ENCODE measurements around the gene KCTD16.

KCTD16 gene

GRCh38 chr5:144463481-144464223, 293.0 kb downstream of the KCTD16 start:
- no peak for DNase-seq (ENCODE audit: low spot score)

DNA sequence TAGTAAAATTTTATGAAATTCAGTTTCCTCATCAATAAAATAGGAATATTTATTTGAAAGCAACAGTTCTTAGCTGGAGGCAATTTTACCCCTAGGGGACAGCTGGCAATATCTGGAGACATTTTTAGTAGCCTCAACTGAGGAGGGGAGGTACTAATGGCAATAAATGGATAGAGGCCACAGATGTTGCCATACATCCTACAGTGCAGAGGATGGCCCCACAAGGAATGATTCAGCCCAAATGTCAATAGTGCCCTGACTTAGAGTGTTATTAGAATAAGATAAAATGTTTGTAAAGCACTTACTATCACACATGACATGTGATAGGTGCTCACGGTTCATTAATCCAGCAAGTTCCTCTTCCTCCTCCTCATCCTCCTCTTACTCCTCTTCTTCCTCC, 293.6 kb downstream of the KCTD16 start:
- DNase-seq (ENCODE audit: low spot score) = no peak

- no peak for DNase-seq (ENCODE audit: low spot score)
Measured at GRCh38 chr5:144465441-144465840, 294.8 kb downstream of the KCTD16 start.

DNA sequence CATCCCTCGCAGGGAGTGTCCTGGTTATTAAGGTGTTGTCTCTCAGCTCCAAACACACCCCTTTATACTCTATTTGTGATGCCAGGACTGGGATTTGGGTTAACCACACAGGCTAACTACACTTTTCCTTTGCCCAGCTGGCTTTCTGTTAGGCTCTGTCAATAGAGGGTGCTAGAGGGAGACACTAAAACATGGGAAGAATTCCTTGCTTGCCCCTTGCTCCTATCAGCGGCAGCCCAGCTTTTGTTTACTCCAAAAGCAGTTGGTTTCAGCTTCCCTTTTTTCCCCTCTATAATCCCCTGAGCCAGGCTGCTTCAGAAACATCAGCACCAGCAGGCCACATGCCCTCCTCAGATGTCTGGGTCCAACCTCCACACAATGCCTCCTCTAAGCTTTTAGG, 297.1 kb downstream of the KCTD16 start:
- peak; percentile 56 for DNase-seq (ENCODE audit: low spot score)

DNA sequence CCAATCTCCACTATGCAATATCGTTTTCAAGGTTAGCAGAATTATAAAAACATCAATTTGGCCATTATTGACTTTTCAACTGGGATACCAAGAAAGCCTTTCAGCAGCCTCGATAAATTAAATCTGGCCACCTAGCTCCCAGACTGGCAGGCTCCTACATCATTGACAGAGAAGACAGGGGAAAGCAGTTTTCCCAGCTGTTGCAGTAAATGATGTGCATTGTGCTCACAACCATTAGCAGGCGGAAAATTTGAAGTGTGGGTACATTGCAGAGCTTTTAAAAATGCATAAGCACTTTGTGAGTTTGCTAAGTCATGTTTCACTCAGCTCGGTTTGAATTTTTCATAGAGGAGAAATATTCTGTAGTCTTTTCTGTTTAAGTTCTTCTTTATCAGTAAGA, 297.9 kb downstream of the KCTD16 start:
- DNase-seq (ENCODE audit: low spot score) = no peak

DNA sequence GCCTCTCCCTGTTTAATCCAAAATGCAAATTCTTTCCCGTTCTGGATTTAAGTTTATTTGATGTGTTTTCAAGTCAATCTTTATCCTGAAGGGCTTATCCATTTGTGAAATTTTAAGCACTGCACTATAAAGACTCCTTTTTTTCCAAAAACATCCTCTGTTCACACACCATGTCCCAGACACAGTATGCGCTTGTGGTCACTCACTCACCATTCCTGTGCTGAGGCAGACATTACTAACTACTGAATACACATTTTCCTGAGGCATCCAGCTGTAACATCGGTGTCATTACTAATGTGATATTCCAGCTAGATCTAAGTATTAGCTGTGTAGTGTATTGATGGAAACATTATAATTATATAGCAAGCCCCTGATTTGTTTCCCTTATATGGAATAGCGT, 298.4 kb downstream of the KCTD16 start:
- no peak for DNase-seq (ENCODE audit: low spot score)

DNA sequence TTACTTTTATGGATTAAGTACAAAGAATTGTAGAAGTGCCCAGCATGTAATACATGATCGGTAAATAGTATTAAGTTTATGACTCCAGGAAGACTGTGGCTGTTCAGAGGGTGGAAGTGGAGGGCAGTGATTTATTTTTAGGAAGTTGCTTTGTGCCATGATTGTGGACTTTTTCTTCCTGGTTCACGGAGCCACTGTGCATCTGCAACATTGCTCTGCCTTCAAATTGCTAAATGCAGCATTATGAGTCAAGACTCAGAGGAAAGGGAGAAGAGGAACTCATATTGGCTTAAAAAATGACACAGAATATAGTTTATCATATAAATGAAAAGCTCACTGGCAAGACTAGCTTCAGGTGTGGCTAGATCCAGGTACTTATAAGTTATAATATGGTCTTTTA, 301.5 kb downstream of the KCTD16 start:
- peak; percentile 16 for DNase-seq (ENCODE audit: low spot score)

- DNase-seq (ENCODE audit: low spot score) = no peak
Measured at GRCh38 chr5:144473650-144474049, 303.0 kb downstream of the KCTD16 start.

DNA sequence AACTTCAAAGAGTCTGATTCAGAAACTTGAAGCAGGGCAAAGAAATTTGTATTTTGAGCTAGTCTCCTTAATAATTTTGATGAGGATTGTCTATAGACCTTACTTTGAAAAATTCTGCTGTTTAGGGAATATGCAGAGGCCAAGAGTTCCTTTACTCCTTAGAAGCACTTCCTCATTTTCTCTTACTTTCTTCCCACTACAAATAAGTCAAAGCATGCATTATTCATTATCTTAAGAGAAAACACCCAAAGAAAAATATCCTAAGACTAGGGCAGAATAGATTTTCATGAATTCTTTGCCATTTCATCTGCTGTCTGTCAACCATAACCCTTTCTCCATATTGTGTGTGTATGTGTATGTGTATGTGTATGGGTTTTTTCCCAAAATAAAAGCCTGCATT, 307.9 kb downstream of the KCTD16 start:
- DNase-seq (ENCODE audit: low spot score) = no peak

DNA sequence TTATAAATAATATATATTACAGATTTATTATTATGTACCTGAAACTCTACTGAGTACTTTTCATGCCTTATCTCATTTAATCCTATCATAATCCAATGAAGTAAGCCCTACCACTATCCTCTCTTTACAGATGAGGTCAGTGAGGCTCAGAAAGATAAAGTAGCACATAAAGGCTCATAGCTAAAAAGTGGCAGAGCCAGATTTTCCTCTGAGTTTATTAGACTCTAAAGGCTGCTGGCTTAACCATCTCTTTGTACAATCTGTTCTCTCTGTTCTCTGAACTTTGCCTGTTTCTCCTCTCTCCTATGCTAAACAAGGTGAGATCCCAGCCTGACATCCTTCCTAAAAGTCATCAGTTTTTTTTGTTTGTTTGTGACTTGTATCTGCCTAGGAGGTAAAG, 311.2 kb downstream of the KCTD16 start:
- no peak for DNase-seq (ENCODE audit: low spot score)

DNA sequence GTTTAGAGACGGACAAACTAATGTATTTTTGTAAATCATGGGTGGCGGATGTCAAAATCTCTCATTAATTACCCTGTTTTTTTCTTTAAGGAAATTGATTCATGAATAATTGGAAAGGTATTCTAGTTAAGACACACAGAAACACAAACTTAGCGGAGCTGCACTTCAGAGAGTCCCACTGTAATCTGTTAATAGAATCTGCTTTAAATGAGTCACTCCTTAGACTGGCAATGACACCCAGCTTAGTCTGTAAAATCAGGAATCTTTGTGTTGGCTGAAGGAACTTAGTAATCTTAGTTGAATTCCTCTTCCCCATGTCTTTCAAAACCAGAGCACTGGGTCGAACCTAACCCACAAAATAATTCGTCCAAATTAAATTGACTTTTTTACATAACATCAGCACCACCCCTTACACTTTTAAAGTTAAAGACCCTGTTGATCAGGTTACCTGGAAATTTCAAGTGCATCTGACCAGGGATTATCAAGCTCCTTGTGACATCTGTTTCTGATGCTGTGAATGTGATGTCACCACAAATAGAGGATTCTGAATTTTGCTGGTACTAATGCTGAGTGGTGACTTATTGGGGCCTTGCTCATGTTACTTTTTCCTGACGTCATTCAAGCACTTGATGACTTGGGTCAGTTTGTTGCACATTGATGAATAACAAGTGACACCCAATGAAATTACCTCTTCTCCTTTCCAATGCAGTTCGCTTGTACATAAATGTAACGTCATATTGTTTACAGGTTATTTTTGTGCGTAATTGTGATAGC, 313.6 kb downstream of the KCTD16 start:
- DNase-seq (ENCODE audit: low spot score) = no peak

DNA sequence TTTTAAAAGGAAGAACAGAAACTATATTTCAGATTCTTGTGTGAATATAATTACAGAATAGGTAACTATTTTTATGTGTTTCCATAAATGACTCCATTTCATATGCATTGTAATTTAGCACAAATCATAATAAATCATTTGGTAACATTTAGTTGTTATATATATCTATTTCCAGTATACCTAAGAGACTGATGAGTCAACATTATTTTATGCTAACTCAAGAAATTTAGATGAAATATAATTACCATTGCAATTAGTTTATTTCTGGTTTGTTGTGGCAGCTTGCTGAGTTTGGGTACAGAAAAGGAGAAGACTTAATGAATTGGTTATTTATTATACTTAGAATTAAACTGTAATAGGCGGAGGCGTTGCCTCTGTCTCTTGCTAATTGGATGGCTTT, 314.9 kb downstream of the KCTD16 start:
- DNase-seq (ENCODE audit: low spot score) = no peak

DNA sequence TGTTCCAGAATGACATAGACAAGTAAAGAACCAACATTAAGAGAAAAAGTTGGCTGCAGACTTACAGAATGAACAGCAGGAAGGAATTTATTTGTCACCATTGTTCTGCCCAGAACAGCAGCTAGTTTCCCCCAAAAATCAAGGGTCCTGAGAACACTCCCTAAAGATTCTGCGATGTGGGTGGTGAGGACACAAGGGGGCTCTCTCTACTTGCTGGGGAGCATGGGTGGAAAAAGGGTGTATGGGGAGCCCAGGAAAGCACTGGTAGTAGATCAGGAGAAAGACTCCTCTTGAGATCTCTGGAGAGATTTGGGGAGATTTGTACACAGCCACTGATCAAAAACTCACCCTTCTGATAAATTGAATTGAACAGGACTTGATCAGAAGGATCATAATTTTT, 316.5 kb downstream of the KCTD16 start:
- no peak for DNase-seq (ENCODE audit: low spot score)

GRCh38 chr5:144487761-144488160, 317.1 kb downstream of the KCTD16 start:
- no peak for DNase-seq (ENCODE audit: low spot score)

- DNase-seq (ENCODE audit: low spot score) = no peak
Measured at GRCh38 chr5:144503123-144503522, 332.4 kb downstream of the KCTD16 start.

- DNase-seq (ENCODE audit: low spot score) = no peak
Measured at GRCh38 chr5:144504929-144505577, 334.4 kb downstream of the KCTD16 start.

DNA sequence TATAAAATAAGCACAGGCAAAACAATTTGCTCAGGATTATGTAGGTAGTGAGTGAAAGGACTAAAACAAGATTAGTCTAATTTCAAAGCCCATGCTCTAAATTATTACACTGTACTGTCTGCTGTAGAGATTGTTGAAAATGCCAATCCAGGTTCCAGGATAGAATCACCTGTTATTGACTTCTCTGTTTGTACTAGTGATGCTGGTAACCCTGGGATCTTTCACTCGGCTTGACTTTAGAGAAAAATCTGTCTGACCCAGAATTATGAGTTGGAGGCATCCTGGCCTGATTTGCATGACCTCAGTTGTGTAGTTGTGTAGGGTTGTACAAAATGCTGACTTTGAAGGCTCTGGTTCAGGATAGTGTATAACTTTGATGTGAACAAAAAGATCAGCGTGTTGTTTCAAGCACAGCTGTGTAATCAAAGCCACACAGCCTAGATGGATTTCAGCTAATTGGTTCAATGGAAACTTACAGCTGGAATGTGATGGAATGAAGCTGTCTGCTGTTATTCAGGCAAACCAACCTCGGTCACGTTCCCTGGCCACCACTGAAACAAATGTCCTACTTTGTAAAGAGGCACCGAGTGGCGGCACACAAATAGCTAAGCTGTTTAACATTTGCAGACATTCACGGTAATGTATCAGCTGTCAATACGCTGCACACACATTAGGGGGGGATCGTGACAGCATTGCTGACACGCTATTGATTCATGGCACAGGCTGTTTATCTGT, 340.3 kb downstream of the KCTD16 start:
- DNase-seq (ENCODE audit: low spot score) = peak; percentile 27

GRCh38 chr5:144511580-144512072, 341.0 kb downstream of the KCTD16 start:
- no peak for DNase-seq (ENCODE audit: low spot score)

DNA sequence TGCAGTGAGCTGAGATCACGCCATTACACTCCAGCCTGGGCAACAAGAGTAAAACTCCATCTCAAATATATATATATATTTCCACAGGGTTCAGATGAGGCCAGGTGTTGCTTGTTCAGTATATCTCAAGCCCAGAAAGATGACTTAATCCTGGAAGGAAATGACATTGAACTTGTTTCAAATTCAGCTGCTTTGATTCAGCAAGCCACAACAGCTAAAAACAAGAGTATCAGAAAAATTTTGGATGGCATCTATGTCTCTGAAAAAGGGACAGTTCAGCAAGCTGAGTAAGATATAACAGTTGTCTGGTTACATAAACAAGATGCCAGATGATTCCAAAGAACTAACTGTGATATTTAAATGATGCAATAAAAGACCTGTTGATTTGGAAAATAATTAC, 352.0 kb downstream of the KCTD16 start:
- peak; percentile 18 for DNase-seq (ENCODE audit: low spot score)

DNA sequence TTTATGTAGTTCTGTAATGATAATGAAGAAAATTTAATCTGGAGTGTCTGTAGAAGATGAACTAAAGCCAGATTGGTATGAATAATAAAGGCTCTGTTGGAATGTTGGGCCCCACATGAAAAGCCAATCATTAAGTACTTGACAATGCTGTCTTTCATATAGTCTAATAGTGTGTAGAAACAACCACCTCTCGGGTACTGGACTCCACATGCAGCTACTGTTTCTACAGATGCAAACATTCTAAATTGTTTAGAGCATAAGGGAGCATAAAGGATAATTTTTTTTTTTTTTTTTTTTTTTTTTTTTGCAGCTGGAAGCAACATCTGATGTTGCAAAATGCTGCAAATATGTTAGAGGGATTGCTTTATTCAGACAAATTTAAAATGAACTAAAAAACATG, 354.3 kb downstream of the KCTD16 start:
- DNase-seq (ENCODE audit: low spot score) = no peak

DNA sequence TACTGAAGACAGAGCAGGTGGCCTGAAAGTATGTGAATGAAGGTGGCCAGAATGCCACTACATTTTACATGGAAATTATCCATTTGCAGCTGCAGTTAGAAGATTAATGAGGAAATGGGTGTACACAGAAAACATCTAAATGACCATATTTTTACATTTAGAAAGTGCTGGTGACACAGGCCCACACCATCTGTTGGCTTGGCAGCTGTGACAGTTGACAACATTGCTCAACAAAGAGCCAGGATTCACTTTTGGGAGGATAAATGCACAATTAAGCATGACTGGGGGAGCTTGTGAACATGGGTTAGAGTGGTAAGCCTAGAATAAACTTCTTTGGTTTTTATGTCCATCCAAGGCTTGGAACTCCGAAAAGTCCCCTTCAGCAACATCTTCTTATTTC, 360.5 kb downstream of the KCTD16 start:
- peak; percentile 52 for DNase-seq (ENCODE audit: low spot score)
